Right lobe of liver (tissue), 4 donors: ENCODE measurements around the gene SOHLH2.

Experiments used
- POLR2A ChIP-seq: fragments of 450-650 bp; IDR thresholded peaks from one replicate; pipeline ENCODE4 v1.6.1; 2017; ENCODE audit warnings: antibody characterized with exemption, mild to moderate bottlenecking
- TF ChIP-seq, protein P1 (sequence below), 4 donors: fragments of 200-600 bp in 3 of 4; fragments of 450-650 bp in 1 of 4; IDR thresholded peaks; one replicate each; pipeline versions ENCODE4 v1.5.1 to v1.8.0; 2016 to 2022; ENCODE audit warnings: antibody characterized with exemption in 4 of 4, mild to moderate bottlenecking in 2 of 4
- donor health status: DM: no; HTN: no; CAD: no.
- donor health status: DM: no; HTN: no; CAD: no.
- donor health status: DM: no; HTN: yes; CAD: no.

DNA sequence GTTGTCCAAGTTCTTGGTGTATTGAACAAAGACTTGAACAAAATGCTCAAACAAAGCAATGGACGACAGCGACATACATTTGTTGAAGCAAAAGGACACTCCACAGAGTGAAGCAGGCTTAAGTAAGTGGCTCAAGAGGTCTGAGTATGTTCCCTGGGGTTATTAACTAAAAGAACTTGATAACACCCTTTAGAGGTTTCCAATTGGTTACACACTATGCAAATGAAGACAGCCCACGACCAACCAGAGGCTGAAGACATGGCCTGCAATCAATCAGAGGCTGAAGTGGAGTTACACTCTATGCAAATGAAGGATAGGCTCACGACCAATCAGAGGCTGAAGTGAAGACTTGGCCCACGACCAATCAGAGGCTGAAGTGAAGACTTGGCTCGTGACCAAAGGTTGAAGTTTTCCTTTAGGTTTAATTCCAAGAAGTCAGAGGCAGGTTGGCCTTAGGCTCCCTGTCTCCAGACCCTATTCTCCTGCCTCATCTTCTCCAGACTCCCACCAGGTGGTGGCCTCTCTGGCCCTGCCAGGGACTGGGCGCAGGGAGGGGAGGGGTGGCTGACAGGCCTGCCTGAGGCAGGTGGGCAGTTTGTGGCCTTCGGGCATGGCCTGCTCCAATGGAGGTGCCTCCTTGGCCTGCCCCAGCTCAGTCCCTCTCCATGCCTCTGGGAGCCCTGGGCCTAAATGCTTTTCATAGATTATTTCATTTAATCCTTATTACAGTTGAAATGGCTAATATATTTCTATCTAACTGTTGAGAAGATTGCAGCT, 45.2 kb upstream of the SOHLH2 start:
- TF ChIP-seq, protein P1, sequence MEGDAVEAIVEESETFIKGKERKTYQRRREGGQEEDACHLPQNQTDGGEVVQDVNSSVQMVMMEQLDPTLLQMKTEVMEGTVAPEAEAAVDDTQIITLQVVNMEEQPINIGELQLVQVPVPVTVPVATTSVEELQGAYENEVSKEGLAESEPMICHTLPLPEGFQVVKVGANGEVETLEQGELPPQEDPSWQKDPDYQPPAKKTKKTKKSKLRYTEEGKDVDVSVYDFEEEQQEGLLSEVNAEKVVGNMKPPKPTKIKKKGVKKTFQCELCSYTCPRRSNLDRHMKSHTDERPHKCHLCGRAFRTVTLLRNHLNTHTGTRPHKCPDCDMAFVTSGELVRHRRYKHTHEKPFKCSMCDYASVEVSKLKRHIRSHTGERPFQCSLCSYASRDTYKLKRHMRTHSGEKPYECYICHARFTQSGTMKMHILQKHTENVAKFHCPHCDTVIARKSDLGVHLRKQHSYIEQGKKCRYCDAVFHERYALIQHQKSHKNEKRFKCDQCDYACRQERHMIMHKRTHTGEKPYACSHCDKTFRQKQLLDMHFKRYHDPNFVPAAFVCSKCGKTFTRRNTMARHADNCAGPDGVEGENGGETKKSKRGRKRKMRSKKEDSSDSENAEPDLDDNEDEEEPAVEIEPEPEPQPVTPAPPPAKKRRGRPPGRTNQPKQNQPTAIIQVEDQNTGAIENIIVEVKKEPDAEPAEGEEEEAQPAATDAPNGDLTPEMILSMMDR (IDR thresholded peaks at IDR 0.05): no peak
- no peak for TF ChIP-seq POLR2A
